B cell (primary cell): ENCODE results near the gene L2HGDH.

Experiments
- CTCF ChIP-seq: fragments of 200-600 bp; IDR thresholded peaks from one replicate; pipeline ENCODE4 v1.8.0; 2022; ENCODE audit warnings: antibody characterized with exemption, mild to moderate bottlenecking
- EZH2 ChIP-seq: IDR thresholded peaks from 2 replicates; pipeline ENCODE4 v1.6.1; 2012; ENCODE audit warnings: borderline replicate concordance, low read depth, mild to moderate bottlenecking, moderate library complexity, low read length; ENCODE audit not compliant: insufficient read depth, poor library complexity, severe bottlenecking

GRCh38 chr14:50230401-50230700, 81.7 kb downstream of the L2HGDH start:
- TF ChIP-seq CTCF = no peak
- no peak for TF ChIP-seq EZH2
